A549 treated with AZD9567 at 1 μM for 4 hours (cell line): ENCODE data around the gene ADAM29. TPM values are rescaled to one million over a fixed set of nuclear protein-coding genes. Genes with fewer than 3 reads are reported as not detected.

ENCODE experiments used
- total RNA-seq: library from RNA; stranded (reverse); fragments of 200-300 nt; extraction: Qiagen RNA extraction; gene quantifications from 5 replicates; pipeline ENCODE4 v1.2.3, GENCODE V29; 2022; ENCODE audit not compliant: insufficient read depth

ADAM29 gene
- total RNA-seq, result not detected in 5 replicates

GRCh38 chr4:174918058-174918457 lies at the start of gene ADAM29:
Gene ADAM29, plus strand, starts transcription at chr4:174918358. Its CDS starts 57,168 bp downstream, at chr4:174975526.

Other genes starting within 250 kb of the ADAM29 start
- gene GLRA3, start 89.1 kb upstream of the ADAM29 start, total RNA-seq, result not detected in 5 replicates